Peyer's patch (tissue), 4 donors: ENCODE measurements around the gene PALLD.

Source experiments
- POLR2A ChIP-seq, 2 donors: fragments of 450-650 bp; IDR thresholded peaks; one replicate each; pipeline ENCODE4 v1.5.1; 2017; ENCODE audit warnings: antibody characterized with exemption in 2 of 2, mild to moderate bottlenecking in 2 of 2, moderate library complexity in 2 of 2
- TF ChIP-seq, protein P1 (sequence below), 6 experiments: fragments of 450-650 bp in 4 of 6; fragments of 200-600 bp in 2 of 6; sonication (generic) in 1 of 6; IDR thresholded peaks; one replicate each; pipeline ENCODE4 v1.5.1; 2017 to 2019; ENCODE audit warnings: antibody characterized with exemption in 6 of 6, mild to moderate bottlenecking in 3 of 6, moderate library complexity in 1 of 6

DNA sequence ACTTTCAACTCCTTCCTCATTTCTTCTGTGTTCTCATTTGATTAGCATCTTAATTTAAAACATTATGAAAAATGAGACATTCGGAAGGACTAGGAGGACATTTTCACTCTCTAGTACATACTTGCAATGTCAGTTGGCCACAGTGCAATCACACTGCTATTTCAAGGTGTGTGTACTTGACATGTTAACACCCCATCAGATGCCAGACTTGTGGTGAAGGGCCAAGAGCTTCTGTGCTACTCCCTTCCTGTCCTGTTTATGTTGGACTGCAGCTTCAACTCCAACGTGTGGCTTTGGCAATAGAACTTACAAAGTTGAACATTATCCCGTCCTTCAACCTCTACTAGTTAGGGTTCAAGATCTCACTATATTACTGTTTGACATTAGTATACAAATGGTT is 221.0 kb downstream of the PALLD start:
- TF ChIP-seq, protein P1, sequence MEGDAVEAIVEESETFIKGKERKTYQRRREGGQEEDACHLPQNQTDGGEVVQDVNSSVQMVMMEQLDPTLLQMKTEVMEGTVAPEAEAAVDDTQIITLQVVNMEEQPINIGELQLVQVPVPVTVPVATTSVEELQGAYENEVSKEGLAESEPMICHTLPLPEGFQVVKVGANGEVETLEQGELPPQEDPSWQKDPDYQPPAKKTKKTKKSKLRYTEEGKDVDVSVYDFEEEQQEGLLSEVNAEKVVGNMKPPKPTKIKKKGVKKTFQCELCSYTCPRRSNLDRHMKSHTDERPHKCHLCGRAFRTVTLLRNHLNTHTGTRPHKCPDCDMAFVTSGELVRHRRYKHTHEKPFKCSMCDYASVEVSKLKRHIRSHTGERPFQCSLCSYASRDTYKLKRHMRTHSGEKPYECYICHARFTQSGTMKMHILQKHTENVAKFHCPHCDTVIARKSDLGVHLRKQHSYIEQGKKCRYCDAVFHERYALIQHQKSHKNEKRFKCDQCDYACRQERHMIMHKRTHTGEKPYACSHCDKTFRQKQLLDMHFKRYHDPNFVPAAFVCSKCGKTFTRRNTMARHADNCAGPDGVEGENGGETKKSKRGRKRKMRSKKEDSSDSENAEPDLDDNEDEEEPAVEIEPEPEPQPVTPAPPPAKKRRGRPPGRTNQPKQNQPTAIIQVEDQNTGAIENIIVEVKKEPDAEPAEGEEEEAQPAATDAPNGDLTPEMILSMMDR (IDR thresholded peaks at IDR 0.05) = no peak
- TF ChIP-seq POLR2A (IDR thresholded peaks at IDR 0.05) = no peak
